ENCODE results near the gene HDDC3. TPM values are rescaled to one million over a fixed set of nuclear protein-coding genes. Genes with fewer than 3 reads are reported as not detected.

HDDC3 gene
- total RNA-seq, 1 donor from 2014 or later: 29.4 TPM

- Histone ChIP-seq H3K27ac (peak overlapping the region; percentile 81 to 85), H3K27me3 (no peaks in the 10 kb centered on the region), H3K4me1 (peaks cover 12 to 33% of the 10 kb centered on the region in 2 donors), H3K4me3 (peak overlapping the region; percentile 72 to 77), H3K9me3 (no peaks in the 10 kb centered on the region), H3K36me3 (peaks cover 6 to 17% of the 10 kb centered on the region in 2 donors)
- peak; percentile 71 to 94 (median 92) for TF ChIP-seq CTCF (IDR thresholded peaks at IDR 0.05)
- DNase-seq (ENCODE audit: low spot score in 2 of 2): peak; percentile 54 to 93
- intact Hi-C loops (cut with DNase I): loop anchor here (2.0 to 10.0 kb wide), 3 partner anchors 22 to 930 kb away; partner anchors contain the start of gene ZNF710
Observed at GRCh38 chr15:90934256-90934948, 2.1 kb upstream of the HDDC3 start.

DNA sequence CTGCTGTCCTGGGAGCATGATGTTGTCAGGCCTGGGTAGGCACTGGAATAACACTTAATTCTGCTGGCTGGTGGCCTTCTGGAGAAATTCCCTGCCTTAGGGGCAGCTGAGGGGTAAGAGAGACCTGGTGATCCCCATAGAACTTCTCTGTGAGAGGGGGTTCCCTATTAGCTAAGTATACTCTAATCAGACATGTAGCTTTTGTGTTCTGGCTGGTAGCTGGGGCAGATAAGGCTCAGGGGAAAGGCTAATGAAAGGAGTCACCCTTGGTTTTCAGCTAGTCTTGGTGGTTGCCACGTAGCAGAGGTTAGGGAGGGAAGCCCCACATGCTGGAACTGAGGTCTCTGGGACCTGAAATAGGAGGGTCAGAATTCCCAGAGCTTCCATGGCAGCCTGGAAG is 952 bp upstream of the HDDC3 start:
- no peaks in the 10 kb centered on the region for H3K27me3 ChIP-seq
- H3K27ac ChIP-seq: peak overlapping the region in 1 of 2 donors; percentile 88
- no peaks in the 10 kb centered on the region for H3K9me3 ChIP-seq
- no peak for DNase-seq (ENCODE audit: low spot score in 2 of 2)
- H3K36me3 ChIP-seq: peaks cover 0 to 6% of the 10 kb centered on the region in 2 donors
- H3K4me1 ChIP-seq: peaks cover 12 to 33% of the 10 kb centered on the region in 2 donors
- intact Hi-C loops (cut with DNase I): loop anchor here (5.0 to 10.0 kb wide), 2 partner anchors 46 to 928 kb away; partner anchors contain the start of gene ZNF710
- no peak overlapping the region for H3K4me3 ChIP-seq
- TF ChIP-seq CTCF (IDR thresholded peaks at IDR 0.05): no peak

DNA sequence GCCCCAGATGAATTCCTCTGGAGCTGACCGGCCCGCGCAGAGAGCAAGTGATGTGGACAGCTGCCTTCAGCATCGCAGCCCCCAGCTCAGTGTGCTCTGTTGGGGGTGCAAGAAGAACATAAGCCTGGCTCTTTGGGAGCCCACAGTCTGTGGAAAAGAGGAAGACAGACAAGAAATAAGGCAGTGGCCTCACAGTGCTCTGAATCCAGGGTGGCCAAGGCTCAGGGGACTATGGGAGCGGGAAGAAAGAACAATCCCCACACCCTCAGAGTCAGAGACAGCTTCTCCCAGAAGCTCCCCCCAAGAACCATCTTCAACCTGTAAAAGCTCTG is 277 bp upstream of the HDDC3 start:
- peak overlapping the region; percentile 72 to 80 for H3K4me3 ChIP-seq
- no peak for DNase-seq (ENCODE audit: low spot score in 2 of 2)
- intact Hi-C loops (cut with DNase I): loop anchor here (1.0 to 10.0 kb wide), 3 partner anchors 30 to 928 kb away; partner anchors contain the start of gene ZNF710
- H3K36me3 ChIP-seq: no peaks in the 10 kb centered on the region
- no peak for TF ChIP-seq CTCF (IDR thresholded peaks at IDR 0.05)
- peak overlapping the region; percentile 84 to 88 for H3K27ac ChIP-seq
- H3K4me1 ChIP-seq: peaks cover 12 to 33% of the 10 kb centered on the region in 2 donors
- H3K9me3 ChIP-seq: no peaks in the 10 kb centered on the region
- no peaks in the 10 kb centered on the region for H3K27me3 ChIP-seq

DNA sequence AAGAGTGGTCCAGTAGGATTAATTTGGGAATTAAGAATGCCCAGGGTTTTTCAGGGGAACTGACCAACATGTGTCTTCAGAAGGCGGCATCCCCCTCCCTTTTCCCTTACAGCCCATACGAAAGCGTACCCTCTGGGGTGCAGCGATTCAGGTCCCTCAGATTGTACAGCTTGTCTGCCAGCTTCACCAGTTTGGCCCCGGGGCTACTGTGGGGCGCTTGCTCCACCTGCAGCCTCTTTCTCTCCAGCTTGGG is 848 bp downstream of the HDDC3 start:
- no peaks in the 10 kb centered on the region for H3K36me3 ChIP-seq
- H3K9me3 ChIP-seq: no peaks in the 10 kb centered on the region
- peaks cover 9 to 33% of the 10 kb centered on the region in 2 donors for H3K4me1 ChIP-seq
- peak overlapping the region; percentile 84 to 88 for H3K27ac ChIP-seq
- no peak for TF ChIP-seq CTCF (IDR thresholded peaks at IDR 0.05)
- H3K27me3 ChIP-seq: no peaks in the 10 kb centered on the region
- intact Hi-C loops (cut with DNase I): loop anchor here (2.0 to 10.0 kb wide), 3 partner anchors 44 to 927 kb away; partner anchors contain the start of gene ZNF710
- DNase-seq (ENCODE audit: low spot score in 2 of 2): no peak
- H3K4me3 ChIP-seq: peak overlapping the region in 1 of 2 donors; percentile 80

- no peak for TF ChIP-seq CTCF (IDR thresholded peaks at IDR 0.05)
- intact Hi-C loops (cut with DNase I): loop anchor here (2.0 to 10.0 kb wide), 3 partner anchors 44 to 926 kb away; partner anchors contain the start of gene ZNF710
- no peaks in the 10 kb centered on the region for H3K36me3 ChIP-seq
- no peak for DNase-seq (ENCODE audit: low spot score in 2 of 2)
- H3K27me3 ChIP-seq: no peaks in the 10 kb centered on the region
- peaks cover 6 to 28% of the 10 kb centered on the region in 2 donors for H3K4me1 ChIP-seq
- H3K27ac ChIP-seq: peak overlapping the region; percentile 84 to 88
- peak overlapping the region; percentile 56 to 80 for H3K4me3 ChIP-seq
- H3K9me3 ChIP-seq: no peaks in the 10 kb centered on the region
Observed at GRCh38 chr15:90930861-90931574, 1.3 kb downstream of the HDDC3 start.

All from ascending aorta (tissue), 2 donors.